B cell (primary cell): ENCODE measurements around the gene MED16. TPM values are rescaled to one million over a fixed set of nuclear protein-coding genes. Genes with fewer than 3 reads are reported as not detected.

ENCODE experiments used
- ATAC-seq: fragments of 200-7000 bp; cut with Tn5 transposase; one replicate; pipeline ENCODE4 v1.10.0; 2021; ENCODE audit warnings: low read depth, mild to moderate bottlenecking, moderate number of reproducible peaks, moderate library complexity
- CTCF ChIA-PET: fragments of 350-600 bp; sonication (Branson Sonifier 250); formaldehyde crosslinking; loops from one replicate; lab custom pipeline; 2021; ENCODE audit warnings: antibody characterized with exemption, inconsistent platforms; lab: Charles Lee
- POLR2A ChIA-PET: fragments of 350-600 bp; sonication (Branson Sonifier 250); formaldehyde crosslinking; loops from one replicate; lab custom pipeline; 2021; ENCODE audit warnings: antibody characterized with exemption; lab: Charles Lee
- DNase-seq: peaks from one replicate; pipeline ENCODE4 v3.0.0; 2013
- H2AFZ ChIP-seq: 2 replicates; pipeline ENCODE4 v1.6.1; 2012; ENCODE audit warnings: mild to moderate bottlenecking, low read depth, low read length; ENCODE audit not compliant: insufficient read depth, poor library complexity, severe bottlenecking
- H3K27ac ChIP-seq, 2 donors: 1 replicate in 1 of 2; 2 replicates in 1 of 2; pipeline ENCODE4 v1.5.1; 2012 to 2013; ENCODE audit warnings: low read length in 2 of 2, mild to moderate bottlenecking in 2 of 2, moderate library complexity in 1 of 2
- H3K27me3 ChIP-seq, 4 experiments: fragments of 200-600 bp in 1 of 4; sonication (generic) in 1 of 4; replicated peaks in 1 of 4; 1 replicate in 2 of 4; 2 replicates in 2 of 4; pipeline versions ENCODE4 v1.6.1 to v1.7.0; 2013 to 2016; ENCODE audit warnings: low read length in 3 of 4, mild to moderate bottlenecking in 2 of 4, mixed read lengths in 1 of 4, moderate library complexity in 1 of 4; ENCODE audit not compliant: insufficient read depth in 4 of 4, control insufficient read depth in 3 of 4; ENCODE audit errors: control extremely low read depth in 1 of 4
- H3K36me3 ChIP-seq, 2 experiments: replicated peaks in 1 of 2; 1 replicate in 1 of 2; 2 replicates in 1 of 2; pipeline versions ENCODE4 v1.6.1 to v1.7.1; 2013; ENCODE audit warnings: low read length in 1 of 2; ENCODE audit not compliant: insufficient read depth in 2 of 2, control insufficient read depth in 1 of 2; ENCODE audit errors: control extremely low read depth in 1 of 2, extremely low read depth in 1 of 2
- H3K4me1 ChIP-seq, 2 donors: fragments of 200-600 bp in 1 of 2; sonication (generic) in 1 of 2; 1 replicate in 1 of 2; 2 replicates in 1 of 2; pipeline versions ENCODE4 v1.5.1 to v1.6.1; 2013 to 2017; ENCODE audit warnings: low read length in 2 of 2; ENCODE audit not compliant: control insufficient read depth in 2 of 2, insufficient read depth in 2 of 2
- H3K4me2 ChIP-seq: replicated peaks from 2 replicates; pipeline ENCODE3; 2012; ENCODE audit warnings: mild to moderate bottlenecking, low read depth, low read length; ENCODE audit not compliant: poor library complexity, severe bottlenecking
- H3K4me3 ChIP-seq, 5 experiments: fragments of 200-600 bp in 1 of 5; sonication (generic) in 1 of 5; 1 replicate in 3 of 5; 2 replicates in 2 of 5; pipeline versions ENCODE4 v1.5.1 to v1.7.0; 2011 to 2016; ENCODE audit warnings: low read length in 4 of 5, mild to moderate bottlenecking in 4 of 5, low read depth in 2 of 5, control low read depth in 1 of 5, moderate library complexity in 1 of 5; ENCODE audit not compliant: insufficient read depth in 1 of 5; ENCODE audit errors: control extremely low read depth in 1 of 5, extremely low read depth in 1 of 5
- H3K79me2 ChIP-seq: fragments of 200-600 bp; sonication (generic); one replicate; pipeline ENCODE4 v1.6.0; 2016; ENCODE audit warnings: low read length; ENCODE audit not compliant: control insufficient read depth, insufficient read depth
- H3K9ac ChIP-seq: fragments of 200-600 bp; sonication (generic); 2 replicates; pipeline ENCODE4 v1.6.1; 2017; ENCODE audit warnings: mild to moderate bottlenecking, low read length, moderate library complexity
- H3K9me3 ChIP-seq, 3 donors: one replicate each; pipeline versions ENCODE4 v1.6.1 to v1.7.1; 2013; ENCODE audit warnings: low read length in 2 of 3; ENCODE audit not compliant: control insufficient read depth in 2 of 3, insufficient read depth in 1 of 3; ENCODE audit errors: control extremely low read depth in 1 of 3
- H4K20me1 ChIP-seq: 2 replicates; pipeline ENCODE4 v1.6.0; 2012; ENCODE audit warnings: mild to moderate bottlenecking, low read length; ENCODE audit not compliant: insufficient read depth, control insufficient read depth, poor library complexity, severe bottlenecking
- H3K27ac Mint-ChIP-seq: one replicate; pipeline ENCODE4 v1.8.0; 2021; ENCODE audit warnings: mixed read lengths
- H3K27me3 Mint-ChIP-seq: one replicate; pipeline ENCODE4 v1.8.0; 2021; ENCODE audit warnings: mixed read lengths
- H3K4me1 Mint-ChIP-seq: one replicate; pipeline ENCODE4 v1.8.0; 2021; ENCODE audit warnings: mixed read lengths
- H3K4me3 Mint-ChIP-seq: one replicate; pipeline ENCODE4 v1.8.0; 2021; ENCODE audit warnings: mixed read lengths
- H3K9me3 Mint-ChIP-seq: one replicate; pipeline ENCODE4 v1.8.0; 2022; ENCODE audit warnings: mixed read lengths; ENCODE audit not compliant: insufficient read depth
- EZH2 ChIP-seq: IDR thresholded peaks from 2 replicates; pipeline ENCODE4 v1.6.1; 2012; ENCODE audit warnings: borderline replicate concordance, low read depth, mild to moderate bottlenecking, moderate library complexity, low read length; ENCODE audit not compliant: insufficient read depth, poor library complexity, severe bottlenecking
- WGBS: methylation state at CpG from one replicate; pipeline ENCODE4 v1.1.5; 2013; ENCODE audit warnings: missing lambda C conversion rate; ENCODE audit not compliant: insufficient coverage; 5-methylcytosine and 5-hydroxymethylcytosine counted together
- intact Hi-C: fragments of 100-400 bp; cut with micrococcal nuclease; formaldehyde crosslinking; loops from one replicate; pipeline ENCODE4 v1.10.0; 2022
- polyA plus RNA-seq: library from polyadenylated mRNA; depleted of rRNA; stranded (reverse); fragments of >200 nt; gene quantifications from 2 replicates; pipeline ENCODE4 v1.2.3, GENCODE V29; 2012
- total RNA-seq, 2 donors: library from RNA; stranded (reverse); fragments of 120-200 nt in 1 of 2; gene quantifications; 1 replicate in 1 of 2; 2 replicates in 1 of 2; pipeline versions ENCODE4 v1.2.3 to v1.2.4, GENCODE V29; 2013 to 2022
- TF ChIP-seq, protein P1 (sequence below): fragments of 200-600 bp; IDR thresholded peaks from one replicate; pipeline ENCODE4 v1.8.0; 2022; ENCODE audit warnings: antibody characterized with exemption, mild to moderate bottlenecking

MED16 gene
- total and polyA plus RNA-seq, 2 donors (not counting 1 experiment from before 2014, with no cell fraction given) = 85.0 to 85.3 TPM

DNA sequence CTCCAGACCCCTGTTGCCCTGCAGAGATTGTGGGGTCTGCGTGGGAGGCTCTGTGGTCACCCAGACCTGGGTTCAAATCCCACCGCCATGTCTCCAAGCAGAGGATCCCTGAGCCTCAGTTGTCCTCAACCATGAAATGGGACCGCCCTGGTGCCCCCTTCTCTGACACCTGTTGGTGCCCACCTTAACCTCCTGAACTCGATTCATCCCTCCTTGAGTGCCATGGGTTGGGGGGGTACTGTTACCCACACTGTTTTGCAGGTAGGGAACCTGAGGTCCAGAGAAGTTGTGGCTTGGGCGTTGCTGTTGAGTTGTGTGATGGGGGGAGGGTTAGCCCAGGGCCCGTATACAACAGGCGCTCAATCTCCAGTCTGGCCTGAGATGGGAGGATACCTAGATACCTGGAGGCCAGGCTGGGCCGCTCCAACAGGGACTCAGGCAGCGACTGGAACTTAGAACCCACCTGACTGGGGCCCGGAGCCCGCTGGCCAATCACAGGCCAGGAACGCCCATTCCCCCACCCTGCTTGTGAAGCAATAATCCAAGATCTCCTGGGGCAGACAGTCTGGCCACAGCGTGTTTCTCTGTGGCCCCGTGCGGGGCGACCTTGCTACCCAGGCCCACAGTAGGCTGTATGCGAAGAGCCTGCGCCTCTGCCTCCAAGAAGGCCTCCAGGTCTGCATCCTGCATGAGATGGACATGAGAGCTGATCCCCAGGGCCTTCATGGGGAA, 35.6 kb upstream of the MED16 start:
- Histone ChIP-seq H3K36me3 (no peaks in the 10 kb centered on the region), H3K9ac (no peak overlapping the region), H3K9me3 (no peaks in the 10 kb centered on the region), H4K20me1 (peaks cover 17% of the 10 kb centered on the region), H3K27ac (no peak overlapping the region), H3K4me1 (peaks cover 25 to 46% of the 10 kb centered on the region in 2 donors), H3K79me2 (peaks cover 33% of the 10 kb centered on the region), H3K27me3 (no peaks in the 10 kb centered on the region), H3K4me3 (no peak overlapping the region), H3K4me2 (no peak overlapping the region), H2AFZ (no peak overlapping the region)
- Mint-ChIP-seq H3K4me1 (peaks cover 24% of the 10 kb centered on the region), H3K9me3 (no peaks in the 10 kb centered on the region), H3K27me3 (no peaks in the 10 kb centered on the region), H3K27ac (no peak overlapping the region), H3K4me3 (peak overlapping the region; percentile 56)
- WGBS = 95% methylated on average over 17 of the region's 18 CpGs
- DNase-seq (no peak), ATAC-seq (no peak)
- CTCF ChIA-PET = no interaction called here
- TF ChIP-seq EZH2 = no peak
- TF ChIP-seq, protein P1, sequence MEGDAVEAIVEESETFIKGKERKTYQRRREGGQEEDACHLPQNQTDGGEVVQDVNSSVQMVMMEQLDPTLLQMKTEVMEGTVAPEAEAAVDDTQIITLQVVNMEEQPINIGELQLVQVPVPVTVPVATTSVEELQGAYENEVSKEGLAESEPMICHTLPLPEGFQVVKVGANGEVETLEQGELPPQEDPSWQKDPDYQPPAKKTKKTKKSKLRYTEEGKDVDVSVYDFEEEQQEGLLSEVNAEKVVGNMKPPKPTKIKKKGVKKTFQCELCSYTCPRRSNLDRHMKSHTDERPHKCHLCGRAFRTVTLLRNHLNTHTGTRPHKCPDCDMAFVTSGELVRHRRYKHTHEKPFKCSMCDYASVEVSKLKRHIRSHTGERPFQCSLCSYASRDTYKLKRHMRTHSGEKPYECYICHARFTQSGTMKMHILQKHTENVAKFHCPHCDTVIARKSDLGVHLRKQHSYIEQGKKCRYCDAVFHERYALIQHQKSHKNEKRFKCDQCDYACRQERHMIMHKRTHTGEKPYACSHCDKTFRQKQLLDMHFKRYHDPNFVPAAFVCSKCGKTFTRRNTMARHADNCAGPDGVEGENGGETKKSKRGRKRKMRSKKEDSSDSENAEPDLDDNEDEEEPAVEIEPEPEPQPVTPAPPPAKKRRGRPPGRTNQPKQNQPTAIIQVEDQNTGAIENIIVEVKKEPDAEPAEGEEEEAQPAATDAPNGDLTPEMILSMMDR = no peak
- intact Hi-C loops = loop anchor here (10.0 kb wide), 2 partner anchors 136 to 264 kb away; partner anchors contain the start of genes ARHGAP45 and RNF126
- POLR2A ChIA-PET = interaction anchor here (0.5 to 1.1 kb wide), 2 partner anchors 28 to 55 kb away, joined by 3 read pairs; partner anchors contain the start of gene WDR18
